ENCODE measurements around the gene ACP7. TPM values are rescaled to one million over a fixed set of nuclear protein-coding genes. Genes with fewer than 3 reads are reported as not detected.

ACP7 gene
- total and polyA plus RNA-seq, 7 donors, result 0.07 TPM; not detected in 6

- no peak for TF ChIP-seq CTCF (IDR thresholded peaks at IDR 0.05)
- DNase-seq (no peak), ATAC-seq (no peak)
- Histone ChIP-seq H3K36me3 (ENCODE audit: insufficient read depth in 1 of 2, low read depth in 1 of 2) (no peaks in the 10 kb centered on the region), H3K4me3 (no peak overlapping the region), H3K4me1 (no peaks in the 10 kb centered on the region), H3K27me3 (ENCODE audit: insufficient read depth in 3 of 3, low read length in 2 of 3) (peaks cover 0 to 40% (median 8%) of the 10 kb centered on the region in 3 donors), H3K27ac (no peak overlapping the region), H3K9me3 (no peaks in the 10 kb centered on the region)
- intact Hi-C loops (cut with DNase I), result no loop called here
- WGBS, 3 donors, result 48 to 72% (median 62%) methylated on average over 5 of the region's 5 CpGs
These were observed 19.0 kb downstream of the ACP7 start for GRCh38 chr19:39103151-39103550.

- H3K36me3 ChIP-seq (ENCODE audit: insufficient read depth in 1 of 2, low read depth in 1 of 2), result no peaks in the 10 kb centered on the region
- intact Hi-C loops (cut with DNase I), result no loop called here
- H3K27me3 ChIP-seq (ENCODE audit: insufficient read depth in 3 of 3, low read length in 2 of 3), result peaks cover 0 to 36% (median 4%) of the 10 kb centered on the region in 3 donors
- WGBS, 3 donors, result 36 to 52% (median 37%) methylated on average over 5 of the region's 5 CpGs
- ATAC-seq (no peak), DNase-seq (no peak)
- H3K4me1 ChIP-seq, result no peaks in the 10 kb centered on the region
- no peaks in the 10 kb centered on the region for H3K9me3 ChIP-seq
- TF ChIP-seq CTCF (IDR thresholded peaks at IDR 0.05), result no peak
- H3K27ac ChIP-seq, result no peak overlapping the region
- H3K4me3 ChIP-seq, result no peak overlapping the region
These were observed 20.0 kb downstream of the ACP7 start for GRCh38 chr19:39104186-39104596.

- TF ChIP-seq CTCF (IDR thresholded peaks at IDR 0.05), result no peak
- no peak overlapping the region for H3K27ac ChIP-seq
- no peak for ATAC-seq
- no peak overlapping the region for H3K4me3 ChIP-seq
- no peaks in the 10 kb centered on the region for H3K4me1 ChIP-seq
- intact Hi-C loops (cut with DNase I), result no loop called here
- H3K27me3 ChIP-seq (ENCODE audit: insufficient read depth in 3 of 3, low read length in 2 of 3), result peaks cover 0 to 37% (median 4%) of the 10 kb centered on the region in 3 donors
- WGBS, 3 donors, result 31 to 46% (median 32%) methylated on average over 7 of the region's 7 CpGs
- no peak for DNase-seq
- H3K9me3 ChIP-seq, result no peaks in the 10 kb centered on the region
- no peaks in the 10 kb centered on the region for H3K36me3 ChIP-seq (ENCODE audit: insufficient read depth in 1 of 2, low read depth in 1 of 2)
These were observed 22.0 kb downstream of the ACP7 start for GRCh38 chr19:39106194-39106593.

- H3K27ac ChIP-seq, result no peak overlapping the region
- no peak for ATAC-seq
- no peak for TF ChIP-seq CTCF (IDR thresholded peaks at IDR 0.05)
- no peaks in the 10 kb centered on the region for H3K36me3 ChIP-seq (ENCODE audit: insufficient read depth in 1 of 2, low read depth in 1 of 2)
- H3K9me3 ChIP-seq, result no peaks in the 10 kb centered on the region
- DNase-seq, result no peak
- H3K4me3 ChIP-seq, result no peak overlapping the region
- intact Hi-C loops (cut with DNase I), result no loop called here
- peaks cover 0 to 34% (median 0%) of the 10 kb centered on the region in 3 donors for H3K27me3 ChIP-seq (ENCODE audit: insufficient read depth in 3 of 3, low read length in 2 of 3)
- no peaks in the 10 kb centered on the region for H3K4me1 ChIP-seq
These were observed 25.5 kb downstream of the ACP7 start for GRCh38 chr19:39109641-39110040.

GRCh38 chr19:39110263-39110967 is 26.2 kb downstream of the ACP7 start:
- peak; percentile 69 for TF ChIP-seq CTCF (IDR thresholded peaks at IDR 0.05)
- Histone ChIP-seq H3K4me1 (no peaks in the 10 kb centered on the region), H3K36me3 (ENCODE audit: insufficient read depth in 1 of 2, low read depth in 1 of 2) (no peaks in the 10 kb centered on the region), H3K9me3 (no peaks in the 10 kb centered on the region), H3K27ac (no peak overlapping the region), H3K4me3 (no peak overlapping the region), H3K27me3 (ENCODE audit: insufficient read depth in 3 of 3, low read length in 2 of 3) (peaks cover 0 to 28% (median 0%) of the 10 kb centered on the region in 3 donors)
- intact Hi-C loops (cut with DNase I), result no loop called here
- peak in 1 of 2 donors; percentile 53 for DNase-seq
- ATAC-seq, result peak in 3 of 4 donors; percentile 67 to 71 (median 70)
- 18 to 24% (median 22%) methylated on average over 16 of the region's 16 CpGs for WGBS, 3 donors

Measured in psoas muscle (tissue), 8 donors.